ENCODE data around the gene COL21A1.

COL21A1 gene

GRCh38 chr6:56076033-56076432 is 171.3 kb downstream of the COL21A1 start:
- no peak for TF ChIP-seq JUND (IDR thresholded peaks at IDR 0.05; ENCODE audit: low read depth)
- DNase-seq (ENCODE audit: low read depth in 1 of 2, low spot score in 1 of 2), result peak in 1 of 2 experiments; percentile 20
- in situ Hi-C loops (cut with HindIII; ENCODE audit: low pct_unique_long_range_greater_than_20kb, low sequenced_read_pairs), result no loop called here

DNA sequence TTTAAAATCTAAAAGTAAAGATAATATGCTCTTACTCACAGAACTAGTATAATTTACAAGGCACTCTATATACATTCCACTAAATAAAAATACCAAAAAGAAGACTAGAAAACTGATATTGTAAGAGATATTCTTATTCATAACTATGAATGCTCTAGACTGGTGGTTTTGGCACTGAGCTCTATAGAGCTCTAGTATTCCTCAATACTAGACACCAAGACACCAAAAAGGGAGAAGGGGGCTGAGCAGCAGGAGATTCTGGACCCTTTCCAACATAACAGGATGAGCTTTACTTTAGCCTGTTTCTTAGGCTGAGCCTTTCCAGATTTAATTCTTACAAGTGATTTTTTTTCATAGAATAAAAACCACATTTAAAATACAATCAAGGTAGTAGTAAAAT is 173.6 kb downstream of the COL21A1 start:
- no peak for TF ChIP-seq JUND (IDR thresholded peaks at IDR 0.05; ENCODE audit: low read depth)
- in situ Hi-C loops (cut with HindIII; ENCODE audit: low pct_unique_long_range_greater_than_20kb, low sequenced_read_pairs), result no loop called here
- DNase-seq (ENCODE audit: low read depth in 1 of 2, low spot score in 1 of 2), result no peak

- no peak for TF ChIP-seq JUND (IDR thresholded peaks at IDR 0.05; ENCODE audit: low read depth)
- in situ Hi-C loops (cut with HindIII; ENCODE audit: low pct_unique_long_range_greater_than_20kb, low sequenced_read_pairs), result no loop called here
Measured at GRCh38 chr6:56073315-56073714, 174.1 kb downstream of the COL21A1 start.

GRCh38 chr6:56072856-56073255 is 174.5 kb downstream of the COL21A1 start:
- TF ChIP-seq JUND (IDR thresholded peaks at IDR 0.05; ENCODE audit: low read depth), result no peak
- in situ Hi-C loops (cut with HindIII; ENCODE audit: low pct_unique_long_range_greater_than_20kb, low sequenced_read_pairs), result no loop called here
- no peak for DNase-seq (ENCODE audit: low read depth in 1 of 2, low spot score in 1 of 2)

More at GRCh38 chr6:56073315-56073714, 174.1 kb downstream of the COL21A1 start:
- no peak for DNase-seq (ENCODE audit: low read depth in 1 of 2, low spot score in 1 of 2)

GRCh38 chr6:56065408-56065807 is 182.0 kb downstream of the COL21A1 start:
- no peak for TF ChIP-seq JUND (IDR thresholded peaks at IDR 0.05; ENCODE audit: low read depth)
- in situ Hi-C loops (cut with HindIII; ENCODE audit: low pct_unique_long_range_greater_than_20kb, low sequenced_read_pairs), result no loop called here
- no peak for DNase-seq (ENCODE audit: low read depth in 1 of 2, low spot score in 1 of 2)

GRCh38 chr6:56062836-56063235 is 184.5 kb downstream of the COL21A1 start:
- TF ChIP-seq JUND (IDR thresholded peaks at IDR 0.05; ENCODE audit: low read depth), result no peak
- in situ Hi-C loops (cut with HindIII; ENCODE audit: low pct_unique_long_range_greater_than_20kb, low sequenced_read_pairs), result no loop called here
- no peak for DNase-seq (ENCODE audit: low read depth in 1 of 2, low spot score in 1 of 2)

GRCh38 chr6:56058636-56059035 is 188.7 kb downstream of the COL21A1 start:
- in situ Hi-C loops (cut with HindIII; ENCODE audit: low pct_unique_long_range_greater_than_20kb, low sequenced_read_pairs), result no loop called here
- no peak for DNase-seq (ENCODE audit: low read depth in 1 of 2, low spot score in 1 of 2)
- no peak for TF ChIP-seq JUND (IDR thresholded peaks at IDR 0.05; ENCODE audit: low read depth)

- in situ Hi-C loops (cut with HindIII; ENCODE audit: low pct_unique_long_range_greater_than_20kb, low sequenced_read_pairs), result no loop called here
- no peak for TF ChIP-seq JUND (IDR thresholded peaks at IDR 0.05; ENCODE audit: low read depth)
- no peak for DNase-seq (ENCODE audit: low read depth in 1 of 2, low spot score in 1 of 2)
Measured at GRCh38 chr6:56055081-56055704, 192.2 kb downstream of the COL21A1 start.

- no peak for TF ChIP-seq JUND (IDR thresholded peaks at IDR 0.05; ENCODE audit: low read depth)
- no peak for DNase-seq (ENCODE audit: low read depth in 1 of 2, low spot score in 1 of 2)
- in situ Hi-C loops (cut with HindIII; ENCODE audit: low pct_unique_long_range_greater_than_20kb, low sequenced_read_pairs), result no loop called here
Measured at GRCh38 chr6:56051202-56051598, 196.2 kb downstream of the COL21A1 start.

DNA sequence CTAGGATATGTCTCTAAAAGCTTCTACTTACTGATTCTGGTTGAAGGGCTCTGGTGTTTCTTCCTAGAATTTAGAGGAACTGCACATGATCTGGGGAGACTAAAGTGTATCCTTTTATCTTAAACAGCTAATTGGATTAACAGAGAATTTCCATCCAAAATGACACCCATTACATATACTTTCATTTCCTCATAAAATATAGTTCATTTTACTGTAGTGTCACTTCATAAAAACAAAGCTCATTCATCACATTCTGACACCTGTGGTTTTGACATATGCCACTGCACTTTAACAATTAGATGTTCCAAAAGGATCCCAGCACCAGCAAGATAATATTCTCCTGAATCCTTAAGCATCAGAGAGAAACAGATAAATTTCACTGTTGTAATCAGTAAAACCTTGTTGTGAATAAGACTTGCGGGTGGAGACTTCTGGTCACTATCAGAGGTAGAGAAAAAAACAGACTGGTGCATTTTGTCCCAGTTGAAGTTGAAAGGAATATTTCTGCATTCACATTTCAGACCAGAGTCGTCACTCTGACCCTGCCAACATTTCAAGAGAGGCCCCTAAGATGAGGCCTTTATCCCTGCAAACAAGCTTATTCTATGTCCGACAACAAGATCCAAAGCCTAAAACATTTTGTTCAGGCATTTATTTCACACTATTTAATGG is 196.7 kb downstream of the COL21A1 start:
- DNase-seq (ENCODE audit: low read depth in 1 of 2, low spot score in 1 of 2), result no peak
- in situ Hi-C loops (cut with HindIII; ENCODE audit: low pct_unique_long_range_greater_than_20kb, low sequenced_read_pairs), result no loop called here

DNA sequence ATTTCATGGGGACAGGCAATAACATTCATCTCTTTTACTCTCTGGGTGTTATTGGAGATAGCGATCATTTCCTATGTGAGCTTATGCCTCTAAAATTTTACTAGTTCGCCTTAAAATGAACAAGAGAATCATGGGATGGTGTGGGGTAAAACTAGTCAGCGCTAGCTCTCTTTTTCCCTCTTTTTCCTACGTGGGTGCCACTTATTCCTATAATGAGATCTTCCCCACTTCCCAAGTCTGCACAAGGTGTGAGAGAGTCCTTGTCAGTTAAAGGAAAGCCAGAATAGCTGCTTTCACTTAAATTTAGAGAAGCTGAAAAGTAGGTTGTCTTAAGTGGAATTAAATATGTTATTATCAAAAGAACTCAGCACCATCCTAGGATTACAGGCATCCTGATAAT is 198.8 kb downstream of the COL21A1 start:
- in situ Hi-C loops (cut with HindIII; ENCODE audit: low pct_unique_long_range_greater_than_20kb, low sequenced_read_pairs), result no loop called here
- TF ChIP-seq JUND (IDR thresholded peaks at IDR 0.05; ENCODE audit: low read depth), result no peak

More for the DNA sequence above, 196.7 kb downstream of the COL21A1 start:
- TF ChIP-seq JUND (IDR thresholded peaks at IDR 0.05; ENCODE audit: low read depth), result no peak

DNA sequence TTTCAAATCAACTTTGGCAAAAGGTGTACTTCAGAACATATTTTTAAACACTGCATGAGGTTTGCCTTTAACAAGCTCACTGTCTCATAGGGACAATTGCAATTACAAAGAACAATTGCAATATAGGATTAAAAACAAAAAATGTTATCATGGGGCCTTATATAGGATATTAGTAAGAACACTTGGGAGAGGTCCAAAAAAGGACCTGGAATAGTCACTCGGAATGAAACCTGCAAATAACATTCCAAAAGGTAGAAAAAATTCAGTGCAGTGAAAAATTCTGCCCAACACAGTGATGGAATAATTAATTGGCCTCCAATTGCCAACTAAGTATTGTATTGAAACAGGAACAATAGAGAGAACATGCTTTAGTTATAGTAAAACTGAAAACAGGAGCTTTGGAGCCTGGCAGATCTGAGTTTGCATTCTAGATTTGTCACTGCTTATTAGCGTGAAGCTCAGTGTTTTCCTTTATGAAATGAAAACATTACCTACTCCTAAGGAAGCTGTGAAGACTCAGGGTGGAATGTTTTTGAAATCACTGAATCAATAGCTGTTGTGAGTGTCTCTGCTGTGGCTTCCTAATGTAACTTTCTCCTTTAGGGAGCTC is 199.3 kb downstream of the COL21A1 start:
- TF ChIP-seq JUND (IDR thresholded peaks at IDR 0.05; ENCODE audit: low read depth), result no peak
- in situ Hi-C loops (cut with HindIII; ENCODE audit: low pct_unique_long_range_greater_than_20kb, low sequenced_read_pairs), result no loop called here
- no peak for DNase-seq (ENCODE audit: low read depth in 1 of 2, low spot score in 1 of 2)

More for the DNA sequence above, 198.8 kb downstream of the COL21A1 start:
- DNase-seq (ENCODE audit: low read depth in 1 of 2, low spot score in 1 of 2), result no peak

DNA sequence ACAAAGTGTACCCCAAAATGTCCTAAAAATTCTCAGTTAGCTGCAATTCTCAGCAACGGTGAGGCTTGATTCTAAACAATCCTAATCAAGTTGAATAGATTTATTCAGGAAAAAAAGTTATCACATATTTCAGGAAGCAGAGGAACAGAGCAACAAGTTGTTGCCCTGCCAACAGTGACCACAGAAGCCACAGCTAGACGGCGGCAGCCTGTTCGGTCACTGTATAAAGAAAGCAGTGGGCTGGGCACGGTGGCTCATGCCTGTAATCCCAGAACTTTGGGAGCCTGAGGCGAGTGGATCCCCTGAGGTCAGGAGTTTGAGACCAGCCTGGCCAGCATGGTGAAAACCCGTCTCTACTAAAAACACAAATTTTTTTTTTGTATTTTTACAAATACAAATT is 200.8 kb downstream of the COL21A1 start:
- in situ Hi-C loops (cut with HindIII; ENCODE audit: low pct_unique_long_range_greater_than_20kb, low sequenced_read_pairs), result no loop called here
- DNase-seq (ENCODE audit: low read depth in 1 of 2, low spot score in 1 of 2), result peak in 1 of 2 experiments; percentile 45
- no peak for TF ChIP-seq JUND (IDR thresholded peaks at IDR 0.05; ENCODE audit: low read depth)

Measured in T47D (cell line).